ENCODE measurements around the gene PTPRT.

The PTPRT gene

DNA sequence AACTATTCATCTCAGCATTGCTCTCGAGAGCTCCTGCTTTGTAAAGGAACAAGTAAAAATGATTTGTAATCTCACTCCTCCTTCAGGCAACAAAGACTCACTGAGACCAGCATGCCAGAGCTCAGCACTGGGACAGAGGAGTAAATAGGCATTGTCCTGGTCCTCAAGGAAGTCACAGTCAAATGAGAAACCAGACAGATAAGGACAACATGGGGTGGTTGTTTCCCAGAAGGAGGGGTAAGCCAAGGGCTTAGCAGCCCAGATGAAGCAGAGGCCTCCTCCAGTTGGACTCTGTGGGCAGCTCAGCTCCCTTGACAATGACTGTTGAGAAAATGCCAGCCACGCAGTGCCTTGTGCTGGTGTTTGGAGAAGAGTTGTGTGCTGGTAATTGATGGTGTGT lies 1145.8 kb downstream of the PTPRT start:
- Histone ChIP-seq H2BK5ac (ENCODE audit: low read depth, low read length, poor library complexity, severe bottlenecking) (no peak overlapping the region), H2AFZ (ENCODE audit: low read depth, low read length) (no peak overlapping the region), H3K14ac (ENCODE audit: low read length in 2 of 2) (no peak overlapping the region), H2BK120ac (ENCODE audit: low read depth, low read length) (no peak overlapping the region), H2AK5ac (ENCODE audit: low read length, severe bottlenecking) (no peak overlapping the region), H2BK12ac (ENCODE audit: low read length in 2 of 2) (no peak overlapping the region), H3K4me3 (ENCODE audit: insufficient read depth in 1 of 2, low read depth in 1 of 2, low read length in 2 of 2) (no peak overlapping the region), H3K23ac (ENCODE audit: low read length in 2 of 2) (no peak overlapping the region), H3K79me1 (replicated peaks; ENCODE audit: low read length, poor library complexity, severe bottlenecking) (no peaks in the 10 kb centered on the region), H3K27me3 (ENCODE audit: control insufficient read depth in 1 of 2, insufficient read depth in 1 of 2, low read length in 2 of 2) (no peaks in the 10 kb centered on the region), H3K18ac (ENCODE audit: low read depth in 1 of 2, low read length in 2 of 2) (no peak overlapping the region), H3K27ac (ENCODE audit: low read length, poor library complexity, severe bottlenecking) (no peak overlapping the region), H2BK15ac (ENCODE audit: low read depth, poor library complexity, severe bottlenecking) (no peak overlapping the region), H3K9ac (ENCODE audit: low read length) (no peak overlapping the region), H4K8ac (ENCODE audit: low read length) (no peak overlapping the region), H3K4me2 (ENCODE audit: low read length, poor library complexity, severe bottlenecking) (no peak overlapping the region), H4K91ac (ENCODE audit: low read length) (no peak overlapping the region), H3K9me3 (ENCODE audit: control insufficient read depth, low read length) (no peaks in the 10 kb centered on the region), H3K4me1 (ENCODE audit: control insufficient read depth, insufficient read depth, low read depth, low read length) (no peaks in the 10 kb centered on the region), H3K36me3 (ENCODE audit: control insufficient read depth in 1 of 2, insufficient read depth in 2 of 2, low read depth in 1 of 2, low read length in 2 of 2) (no peaks in the 10 kb centered on the region), H3K4ac (ENCODE audit: low read depth in 1 of 2, low read length in 2 of 2) (no peak overlapping the region)
- WGBS: 86% methylated on average over 1 of the region's 2 CpGs
- no peak for DNase-seq

DNA sequence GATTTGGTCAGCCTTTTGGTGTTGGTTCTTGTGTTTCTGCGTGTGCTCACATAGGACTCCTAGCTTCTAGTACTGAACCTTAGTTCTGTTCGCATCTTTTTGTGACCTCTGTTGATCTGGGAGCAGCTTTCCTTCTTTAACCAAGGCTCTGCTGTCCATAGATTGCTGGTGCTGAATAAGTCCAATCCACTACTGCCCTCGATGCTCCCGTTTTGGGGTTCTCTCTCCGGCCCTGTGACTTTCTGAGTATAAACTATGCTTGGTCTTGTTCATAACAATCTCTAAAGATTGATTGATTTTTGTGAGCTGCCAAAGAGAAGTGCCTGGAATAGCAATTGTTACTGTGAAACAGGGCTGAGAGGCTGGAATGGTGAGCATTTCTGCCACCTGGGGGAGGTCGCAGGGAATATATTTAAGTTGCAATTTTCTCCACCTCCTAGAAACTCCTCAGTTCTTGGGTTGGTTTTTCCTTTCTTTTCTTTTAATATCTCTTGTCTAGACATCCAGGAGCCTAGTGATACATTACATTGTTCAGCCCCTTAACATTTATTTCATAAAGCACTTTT lies 1148.6 kb downstream of the PTPRT start:
- H3K27ac ChIP-seq (ENCODE audit: low read length, poor library complexity, severe bottlenecking): no peak overlapping the region
- DNase-seq: no peak
- H2BK15ac ChIP-seq (ENCODE audit: low read depth, poor library complexity, severe bottlenecking): no peak overlapping the region
- no peaks in the 10 kb centered on the region for H3K79me1 ChIP-seq (replicated peaks; ENCODE audit: low read length, poor library complexity, severe bottlenecking)
- H3K4ac ChIP-seq (ENCODE audit: low read depth in 1 of 2, low read length in 2 of 2): no peak overlapping the region
- no peak overlapping the region for H4K91ac ChIP-seq (ENCODE audit: low read length)
- H3K9ac ChIP-seq (ENCODE audit: low read length): no peak overlapping the region
- no peaks in the 10 kb centered on the region for H3K36me3 ChIP-seq (ENCODE audit: control insufficient read depth in 1 of 2, insufficient read depth in 2 of 2, low read depth in 1 of 2, low read length in 2 of 2)
- H3K4me2 ChIP-seq (ENCODE audit: low read length, poor library complexity, severe bottlenecking): no peak overlapping the region
- H3K4me3 ChIP-seq (ENCODE audit: insufficient read depth in 1 of 2, low read depth in 1 of 2, low read length in 2 of 2): no peak overlapping the region
- H4K8ac ChIP-seq (ENCODE audit: low read length): no peak overlapping the region
- H3K23ac ChIP-seq (ENCODE audit: low read length in 2 of 2): no peak overlapping the region
- H3K14ac ChIP-seq (ENCODE audit: low read length in 2 of 2): no peak overlapping the region
- WGBS: 21% methylated on average over 5 of the region's 6 CpGs
- no peak overlapping the region for H2BK12ac ChIP-seq (ENCODE audit: low read length in 2 of 2)
- no peak overlapping the region for H2AK5ac ChIP-seq (ENCODE audit: low read length, severe bottlenecking)
- H3K27me3 ChIP-seq (ENCODE audit: control insufficient read depth in 1 of 2, insufficient read depth in 1 of 2, low read length in 2 of 2): no peaks in the 10 kb centered on the region
- H2BK5ac ChIP-seq (ENCODE audit: low read depth, low read length, poor library complexity, severe bottlenecking): no peak overlapping the region
- H2AFZ ChIP-seq (ENCODE audit: low read depth, low read length): no peak overlapping the region
- no peaks in the 10 kb centered on the region for H3K9me3 ChIP-seq (ENCODE audit: control insufficient read depth, low read length)
- H3K18ac ChIP-seq (ENCODE audit: low read depth in 1 of 2, low read length in 2 of 2): no peak overlapping the region
- H2BK120ac ChIP-seq (ENCODE audit: low read depth, low read length): no peak overlapping the region
- no peaks in the 10 kb centered on the region for H3K4me1 ChIP-seq (ENCODE audit: control insufficient read depth, insufficient read depth, low read depth, low read length)

DNA sequence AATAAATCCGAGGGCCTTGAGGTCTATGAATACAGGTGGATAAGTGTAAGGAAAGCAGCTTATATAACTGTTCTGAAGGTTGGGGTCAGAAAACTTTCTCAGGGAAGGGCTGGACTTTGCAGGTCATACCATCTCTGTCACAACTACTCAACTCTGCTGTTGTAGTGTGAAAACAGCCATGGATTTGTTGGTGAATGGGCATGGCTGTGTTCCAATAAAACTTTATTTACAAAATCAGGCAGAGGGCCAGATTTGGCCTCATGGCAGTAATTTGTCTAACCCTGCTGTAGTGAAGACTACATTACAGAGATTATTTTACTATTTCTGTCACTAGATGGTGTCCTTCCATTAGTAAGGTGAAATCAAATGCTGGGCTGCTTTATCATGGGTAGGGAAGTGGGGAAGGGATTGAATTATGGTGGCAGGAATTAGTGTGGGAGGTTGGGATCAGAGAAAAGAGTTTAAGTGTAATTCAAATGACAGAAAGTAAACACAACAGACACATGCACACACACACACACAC lies 1161.9 kb downstream of the PTPRT start:
- no peak overlapping the region for H2AK5ac ChIP-seq (ENCODE audit: low read length, severe bottlenecking)
- H3K23ac ChIP-seq (ENCODE audit: low read length in 2 of 2): no peak overlapping the region
- H3K4ac ChIP-seq (ENCODE audit: low read depth in 1 of 2, low read length in 2 of 2): no peak overlapping the region
- no peak overlapping the region for H3K18ac ChIP-seq (ENCODE audit: low read depth in 1 of 2, low read length in 2 of 2)
- no peaks in the 10 kb centered on the region for H3K79me1 ChIP-seq (replicated peaks; ENCODE audit: low read length, poor library complexity, severe bottlenecking)
- H3K36me3 ChIP-seq (ENCODE audit: control insufficient read depth in 1 of 2, insufficient read depth in 2 of 2, low read depth in 1 of 2, low read length in 2 of 2): no peaks in the 10 kb centered on the region
- no peaks in the 10 kb centered on the region for H3K4me1 ChIP-seq (ENCODE audit: control insufficient read depth, insufficient read depth, low read depth, low read length)
- no peak overlapping the region for H2BK15ac ChIP-seq (ENCODE audit: low read depth, poor library complexity, severe bottlenecking)
- H2BK12ac ChIP-seq (ENCODE audit: low read length in 2 of 2): no peak overlapping the region
- H2BK120ac ChIP-seq (ENCODE audit: low read depth, low read length): no peak overlapping the region
- DNase-seq: no peak
- H2BK5ac ChIP-seq (ENCODE audit: low read depth, low read length, poor library complexity, severe bottlenecking): no peak overlapping the region
- no peak overlapping the region for H3K27ac ChIP-seq (ENCODE audit: low read length, poor library complexity, severe bottlenecking)
- H3K4me3 ChIP-seq (ENCODE audit: insufficient read depth in 1 of 2, low read depth in 1 of 2, low read length in 2 of 2): no peak overlapping the region
- H3K9ac ChIP-seq (ENCODE audit: low read length): no peak overlapping the region
- 36% methylated on average over 1 of the region's 1 CpG for WGBS
- no peaks in the 10 kb centered on the region for H3K27me3 ChIP-seq (ENCODE audit: control insufficient read depth in 1 of 2, insufficient read depth in 1 of 2, low read length in 2 of 2)
- H4K91ac ChIP-seq (ENCODE audit: low read length): no peak overlapping the region
- no peak overlapping the region for H2AFZ ChIP-seq (ENCODE audit: low read depth, low read length)
- no peaks in the 10 kb centered on the region for H3K9me3 ChIP-seq (ENCODE audit: control insufficient read depth, low read length)
- no peak overlapping the region for H3K14ac ChIP-seq (ENCODE audit: low read length in 2 of 2)
- H3K4me2 ChIP-seq (ENCODE audit: low read length, poor library complexity, severe bottlenecking): no peak overlapping the region
- H4K8ac ChIP-seq (ENCODE audit: low read length): no peak overlapping the region

DNA sequence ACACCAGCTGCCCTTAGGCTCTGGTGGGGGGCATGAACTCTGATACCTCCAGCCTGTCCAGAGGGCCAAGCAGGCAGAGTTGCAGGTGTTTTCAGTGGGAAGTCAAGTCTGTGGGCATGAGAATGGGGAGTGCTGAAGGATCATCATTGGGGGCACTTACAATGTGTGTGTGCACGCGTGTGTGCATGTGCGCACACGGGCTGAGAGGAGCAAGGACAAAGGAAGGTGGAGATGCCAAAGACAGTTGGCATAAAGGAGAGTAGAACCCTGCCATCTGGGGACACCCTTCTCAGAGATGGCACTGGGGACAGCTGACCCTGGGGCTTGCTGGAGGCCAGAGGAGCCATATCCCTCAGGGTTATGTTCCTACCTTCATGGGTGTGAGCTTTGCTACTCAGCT lies 1163.1 kb downstream of the PTPRT start:
- H3K4me3 ChIP-seq (ENCODE audit: insufficient read depth in 1 of 2, low read depth in 1 of 2, low read length in 2 of 2): no peak overlapping the region
- DNase-seq: no peak
- no peak overlapping the region for H2BK15ac ChIP-seq (ENCODE audit: low read depth, poor library complexity, severe bottlenecking)
- no peaks in the 10 kb centered on the region for H3K4me1 ChIP-seq (ENCODE audit: control insufficient read depth, insufficient read depth, low read depth, low read length)
- no peak overlapping the region for H3K27ac ChIP-seq (ENCODE audit: low read length, poor library complexity, severe bottlenecking)
- no peak overlapping the region for H2AK5ac ChIP-seq (ENCODE audit: low read length, severe bottlenecking)
- H3K23ac ChIP-seq (ENCODE audit: low read length in 2 of 2): no peak overlapping the region
- no peak overlapping the region for H3K9ac ChIP-seq (ENCODE audit: low read length)
- H3K4me2 ChIP-seq (ENCODE audit: low read length, poor library complexity, severe bottlenecking): no peak overlapping the region
- no peak overlapping the region for H2BK5ac ChIP-seq (ENCODE audit: low read depth, low read length, poor library complexity, severe bottlenecking)
- no peak overlapping the region for H3K4ac ChIP-seq (ENCODE audit: low read depth in 1 of 2, low read length in 2 of 2)
- no peaks in the 10 kb centered on the region for H3K27me3 ChIP-seq (ENCODE audit: control insufficient read depth in 1 of 2, insufficient read depth in 1 of 2, low read length in 2 of 2)
- 95% methylated on average over 4 of the region's 4 CpGs for WGBS
- no peaks in the 10 kb centered on the region for H3K36me3 ChIP-seq (ENCODE audit: control insufficient read depth in 1 of 2, insufficient read depth in 2 of 2, low read depth in 1 of 2, low read length in 2 of 2)
- no peaks in the 10 kb centered on the region for H3K9me3 ChIP-seq (ENCODE audit: control insufficient read depth, low read length)
- H4K91ac ChIP-seq (ENCODE audit: low read length): no peak overlapping the region
- H2AFZ ChIP-seq (ENCODE audit: low read depth, low read length): no peak overlapping the region
- H3K18ac ChIP-seq (ENCODE audit: low read depth in 1 of 2, low read length in 2 of 2): no peak overlapping the region
- H2BK120ac ChIP-seq (ENCODE audit: low read depth, low read length): no peak overlapping the region
- H3K79me1 ChIP-seq (replicated peaks; ENCODE audit: low read length, poor library complexity, severe bottlenecking): no peaks in the 10 kb centered on the region
- no peak overlapping the region for H4K8ac ChIP-seq (ENCODE audit: low read length)
- no peak overlapping the region for H3K14ac ChIP-seq (ENCODE audit: low read length in 2 of 2)
- no peak overlapping the region for H2BK12ac ChIP-seq (ENCODE audit: low read length in 2 of 2)
